Keratinocyte (primary cell): ENCODE measurements around the gene ADARB2. TPM values are rescaled to one million over a fixed set of nuclear protein-coding genes. Genes with fewer than 3 reads are reported as not detected.

Experiments
- DNase-seq: peaks from one replicate; pipeline ENCODE4 v3.0.0-alpha.2; 2011; ENCODE audit warnings: low read depth, missing footprints, low spot score
- FAIRE-seq: peaks from 2 replicates; lab custom pipeline; 2011; peaks lifted over from hg19 to GRCh38; lab: Jason Lieb, UNC
- H2AFZ ChIP-seq: 2 replicates; pipeline ENCODE4 v1.6.0; 2012; ENCODE audit warnings: low read length, control low read depth, inconsistent platforms; ENCODE audit not compliant: control insufficient read depth
- H3K27ac ChIP-seq: 2 replicates; pipeline ENCODE4 v1.5.1; 2011; ENCODE audit warnings: low read length; ENCODE audit not compliant: control insufficient read depth, insufficient read depth
- H3K27me3 ChIP-seq: 3 replicates; pipeline ENCODE4 v1.6.0; 2011; ENCODE audit warnings: low read length; ENCODE audit not compliant: control insufficient read depth, insufficient read depth; ENCODE audit errors: extremely low read depth
- H3K36me3 ChIP-seq, 2 experiments: 2 replicates in 1 of 2; 3 replicates in 1 of 2; pipeline ENCODE4 v1.5.1; 2011; ENCODE audit warnings: low read length in 2 of 2, mild to moderate bottlenecking in 1 of 2; ENCODE audit not compliant: control insufficient read depth in 2 of 2, insufficient read depth in 2 of 2; ENCODE audit errors: extremely low read depth in 1 of 2
- H3K4me1 ChIP-seq: 3 replicates; pipeline ENCODE4 v1.5.1; 2011; ENCODE audit warnings: low read length; ENCODE audit not compliant: control insufficient read depth, insufficient read depth; ENCODE audit errors: extremely low read depth
- H3K4me2 ChIP-seq: 3 replicates; pipeline ENCODE4 v1.6.0; 2011; ENCODE audit warnings: low read depth, low read length; ENCODE audit not compliant: control insufficient read depth, insufficient read depth; ENCODE audit errors: extremely low read depth
- H3K4me3 ChIP-seq, 3 experiments: fragments of 200-600 bp in 1 of 3; sonication (generic) in 1 of 3; 2 replicates in 2 of 3; 3 replicates in 1 of 3; pipeline ENCODE4 v1.5.1; 2011 to 2016; ENCODE audit warnings: low read length in 3 of 3, mild to moderate bottlenecking in 3 of 3, control low read depth in 2 of 3, inconsistent platforms in 1 of 3, low read depth in 1 of 3, mixed read lengths in 1 of 3, mixed run types in 1 of 3, moderate library complexity in 1 of 3; ENCODE audit not compliant: control insufficient read depth in 2 of 3, insufficient read depth in 2 of 3; ENCODE audit errors: extremely low read depth in 1 of 3
- H3K79me2 ChIP-seq: 2 replicates; pipeline ENCODE4 v1.6.0; 2012; ENCODE audit warnings: low read length; ENCODE audit not compliant: control insufficient read depth, insufficient read depth
- H3K9ac ChIP-seq: 3 replicates; pipeline ENCODE4 v1.6.0; 2011; ENCODE audit warnings: low read length; ENCODE audit not compliant: control insufficient read depth, insufficient read depth; ENCODE audit errors: extremely low read depth
- H3K9me1 ChIP-seq: 3 replicates; pipeline ENCODE4 v1.6.0; 2011; ENCODE audit warnings: low read length; ENCODE audit not compliant: control insufficient read depth, insufficient read depth; ENCODE audit errors: extremely low read depth
- H3K9me3 ChIP-seq: 2 replicates; pipeline ENCODE4 v1.5.1; 2012; ENCODE audit warnings: low read depth, low read length; ENCODE audit not compliant: control insufficient read depth
- H4K20me1 ChIP-seq: 3 replicates; pipeline ENCODE4 v1.6.0; 2011; ENCODE audit warnings: low read length; ENCODE audit not compliant: control insufficient read depth, insufficient read depth; ENCODE audit errors: extremely low read depth
- CTCF ChIP-seq, 3 experiments: IDR thresholded peaks in 1 of 3; conservative IDR thresholded peaks in 1 of 3; optimal IDR thresholded peaks in 1 of 3; 2 replicates in 2 of 3; 3 replicates in 1 of 3; pipeline versions ENCODE3 to v1.5.1; 2011; ENCODE audit warnings: low read length in 3 of 3, mild to moderate bottlenecking in 3 of 3, moderate library complexity in 2 of 3, control low read depth in 1 of 3, inconsistent platforms in 1 of 3; ENCODE audit not compliant: insufficient read depth in 2 of 3; ENCODE audit errors: extremely low read depth in 1 of 3
- EZH2 ChIP-seq: IDR thresholded peaks from one replicate; pipeline ENCODE4 v1.6.1; 2012; ENCODE audit warnings: inconsistent platforms, mild to moderate bottlenecking, low read length, moderate library complexity
- dilution Hi-C: fragments of 300-500 bp; cut with MboI; formaldehyde crosslinking; loops from one replicate; pipeline ENCODE4 v1.7.0; 2020; ENCODE audit warnings: low sequenced_read_pairs; ENCODE audit not compliant: extremely low pct_ligation_motif_present
- polyA plus RNA-seq, 5 experiments: library from polyadenylated mRNA; depleted of rRNA in 3 of 5; stranded (reverse) in 3 of 5; stranded (forward) in 1 of 5; unstranded in 1 of 5; fragments of >200 nt; gene quantifications; 1 replicate in 1 of 5; 2 replicates in 3 of 5; 3 replicates in 1 of 5; pipeline versions ENCODE4 v1.2.1 to v1.2.3, GENCODE V29; 2011 to 2012; ENCODE audit warnings: missing spikeins in 2 of 5, low read depth in 1 of 5, low replicate concordance in 1 of 5

The ADARB2 gene
- polyA plus RNA-seq, 1 donor (not counting 4 experiments of a cell fraction or from before 2014, with no cell fraction given), result not detected

GRCh38 chr10:1687190-1687589 lies 50.1 kb downstream of the ADARB2 start:
- Histone ChIP-seq H3K9ac (no peak overlapping the region), H3K9me1 (no peaks in the 10 kb centered on the region), H3K36me3 (no peaks in the 10 kb centered on the region), H3K27ac (no peak overlapping the region), H3K27me3 (no peaks in the 10 kb centered on the region), H3K4me2 (no peak overlapping the region), H3K4me3 (no peak overlapping the region), H3K79me2 (no peaks in the 10 kb centered on the region), H2AFZ (no peak overlapping the region), H3K4me1 (no peaks in the 10 kb centered on the region), H3K9me3 (peaks cover 6% of the 10 kb centered on the region), H4K20me1 (no peaks in the 10 kb centered on the region)
- no peak for FAIRE-seq
- no peak for DNase-seq
- TF ChIP-seq EZH2 (no peak), CTCF (optimal IDR thresholded peaks at IDR 0.05 in 1 of 3, IDR thresholded peaks at IDR 0.05 in 1 of 3, conservative IDR thresholded peaks at IDR 0.05 in 1 of 3; ENCODE audit: extremely low read depth in 1 of 3, insufficient read depth in 2 of 3, low read length in 3 of 3) (no peak)
- dilution Hi-C loops, result no loop called here

- Histone ChIP-seq H4K20me1 (no peaks in the 10 kb centered on the region), H3K9me1 (no peaks in the 10 kb centered on the region), H3K9ac (no peak overlapping the region), H3K79me2 (no peaks in the 10 kb centered on the region), H3K27me3 (no peaks in the 10 kb centered on the region), H3K4me1 (no peaks in the 10 kb centered on the region), H3K4me3 (no peak overlapping the region), H3K27ac (no peak overlapping the region), H3K9me3 (peaks cover 6% of the 10 kb centered on the region), H2AFZ (no peak overlapping the region), H3K4me2 (no peak overlapping the region), H3K36me3 (no peaks in the 10 kb centered on the region)
- no peak for DNase-seq
- dilution Hi-C loops, result no loop called here
- FAIRE-seq, result no peak
- TF ChIP-seq CTCF (optimal IDR thresholded peaks at IDR 0.05 in 1 of 3, IDR thresholded peaks at IDR 0.05 in 1 of 3, conservative IDR thresholded peaks at IDR 0.05 in 1 of 3; ENCODE audit: extremely low read depth in 1 of 3, insufficient read depth in 2 of 3, low read length in 3 of 3) (no peak), EZH2 (no peak)
These were observed 50.9 kb downstream of the ADARB2 start for GRCh38 chr10:1686491-1686749.
